ENCODE measurements around the gene KIAA0753. TPM values are rescaled to one million over a fixed set of nuclear protein-coding genes. Genes with fewer than 3 reads are reported as not detected.
"Not testable (repeated sequence)": the region's sequence is repeated elsewhere in the genome, so short reads cannot be mapped to it uniquely, and the experiment has no call there.

KIAA0753 gene
- total RNA-seq, 1 experiment from 2014 or later = 25.9 TPM

- Mint-ChIP-seq H3K9me3 (ENCODE audit: low read depth, unreplicated experiment) (no peaks in the 10 kb centered on the region), H3K27ac (ENCODE audit: unreplicated experiment) (no peak overlapping the region), H3K4me1 (ENCODE audit: low read depth, unreplicated experiment) (peaks cover 20% of the 10 kb centered on the region), H3K4me3 (ENCODE audit: low read depth, unreplicated experiment) (no peak overlapping the region), H3K36me3 (ENCODE audit: insufficient read depth, unreplicated experiment) (peaks cover 11% of the 10 kb centered on the region), H3K27me3 (ENCODE audit: unreplicated experiment) (no peaks in the 10 kb centered on the region)
- intact Hi-C loops (cut with micrococcal nuclease; ENCODE audit: unreplicated experiment) = loop anchor here (10.0 kb wide), 1 partner anchor 122 kb away; no protein-coding TSS in a partner anchor
- DNase-seq = no peak
- CTCF ChIA-PET = no interaction called here
- TF ChIP-seq, protein P1, sequence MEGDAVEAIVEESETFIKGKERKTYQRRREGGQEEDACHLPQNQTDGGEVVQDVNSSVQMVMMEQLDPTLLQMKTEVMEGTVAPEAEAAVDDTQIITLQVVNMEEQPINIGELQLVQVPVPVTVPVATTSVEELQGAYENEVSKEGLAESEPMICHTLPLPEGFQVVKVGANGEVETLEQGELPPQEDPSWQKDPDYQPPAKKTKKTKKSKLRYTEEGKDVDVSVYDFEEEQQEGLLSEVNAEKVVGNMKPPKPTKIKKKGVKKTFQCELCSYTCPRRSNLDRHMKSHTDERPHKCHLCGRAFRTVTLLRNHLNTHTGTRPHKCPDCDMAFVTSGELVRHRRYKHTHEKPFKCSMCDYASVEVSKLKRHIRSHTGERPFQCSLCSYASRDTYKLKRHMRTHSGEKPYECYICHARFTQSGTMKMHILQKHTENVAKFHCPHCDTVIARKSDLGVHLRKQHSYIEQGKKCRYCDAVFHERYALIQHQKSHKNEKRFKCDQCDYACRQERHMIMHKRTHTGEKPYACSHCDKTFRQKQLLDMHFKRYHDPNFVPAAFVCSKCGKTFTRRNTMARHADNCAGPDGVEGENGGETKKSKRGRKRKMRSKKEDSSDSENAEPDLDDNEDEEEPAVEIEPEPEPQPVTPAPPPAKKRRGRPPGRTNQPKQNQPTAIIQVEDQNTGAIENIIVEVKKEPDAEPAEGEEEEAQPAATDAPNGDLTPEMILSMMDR (IDR thresholded peaks at IDR 0.05; ENCODE audit: unreplicated experiment) = no peak
- BruUV-seq (replicated peaks) = no TSS peak
These were observed 44.0 kb downstream of the KIAA0753 start for GRCh38 chr17:6596511-6596910.

- no TSS peak for BruUV-seq (replicated peaks)
- intact Hi-C loops (cut with micrococcal nuclease; ENCODE audit: unreplicated experiment) = loop anchor here (10.0 kb wide), 1 partner anchor 121 kb away; no protein-coding TSS in a partner anchor
- TF ChIP-seq, protein P1 (IDR thresholded peaks at IDR 0.05; ENCODE audit: unreplicated experiment) = no peak
- H3K9me3 Mint-ChIP-seq (ENCODE audit: low read depth, unreplicated experiment) = no peaks in the 10 kb centered on the region
- DNase-seq = no peak
- no peak overlapping the region for H3K27ac Mint-ChIP-seq (ENCODE audit: unreplicated experiment)
- H3K27me3 Mint-ChIP-seq (ENCODE audit: unreplicated experiment) = no peaks in the 10 kb centered on the region
- H3K4me3 Mint-ChIP-seq (ENCODE audit: low read depth, unreplicated experiment) = no peak overlapping the region
- H3K36me3 Mint-ChIP-seq (ENCODE audit: insufficient read depth, unreplicated experiment) = peaks cover 12% of the 10 kb centered on the region
- H3K4me1 Mint-ChIP-seq (ENCODE audit: low read depth, unreplicated experiment) = peaks cover 24% of the 10 kb centered on the region
- CTCF ChIA-PET = interaction anchor here (0.6 kb wide), 1 partner anchor 125 kb away, joined by 6 read pairs; no protein-coding TSS in a partner anchor
These were observed 44.4 kb downstream of the KIAA0753 start for GRCh38 chr17:6596081-6596480.

- H3K9me3 Mint-ChIP-seq (ENCODE audit: low read depth, unreplicated experiment); BruUV-seq (replicated peaks): not testable (repeated sequence)
- peaks cover 21% of the 10 kb centered on the region for H3K36me3 Mint-ChIP-seq (ENCODE audit: insufficient read depth, unreplicated experiment)
These were observed 47.1 kb downstream of the KIAA0753 start for GRCh38 chr17:6593371-6593770.

DNA sequence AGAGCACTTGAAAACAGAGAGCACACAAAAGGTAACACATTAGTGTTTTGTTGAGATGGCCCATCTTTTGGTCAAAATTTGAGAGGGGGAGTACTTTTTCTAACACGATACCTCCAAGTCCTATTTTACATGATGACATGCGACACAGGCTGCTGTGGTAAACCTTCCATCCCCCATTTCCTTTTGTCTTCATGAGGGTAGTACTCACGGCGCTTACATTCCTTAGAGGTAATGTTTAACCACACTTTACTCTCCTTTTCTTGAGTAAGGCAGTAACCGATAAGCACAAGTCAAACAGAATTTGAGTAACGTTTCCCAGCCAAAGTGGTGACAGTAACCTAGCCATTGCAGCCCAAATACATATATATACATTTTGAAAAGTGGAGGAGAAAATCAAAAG lies 48.3 kb downstream of the KIAA0753 start:
- TF ChIP-seq, protein P1 (IDR thresholded peaks at IDR 0.05; ENCODE audit: unreplicated experiment) = no peak
- BruUV-seq (replicated peaks) = no TSS peak
- Mint-ChIP-seq H3K4me3 (ENCODE audit: low read depth, unreplicated experiment) (peak overlapping the region; percentile 49), H3K36me3 (ENCODE audit: insufficient read depth, unreplicated experiment) (peaks cover 25% of the 10 kb centered on the region), H3K9me3 (ENCODE audit: low read depth, unreplicated experiment) (no peaks in the 10 kb centered on the region), H3K27ac (ENCODE audit: unreplicated experiment) (peak overlapping the region; percentile 94), H3K27me3 (ENCODE audit: unreplicated experiment) (no peaks in the 10 kb centered on the region), H3K4me1 (ENCODE audit: low read depth, unreplicated experiment) (peaks cover 24% of the 10 kb centered on the region)
- CTCF ChIA-PET = interaction anchor here (1.0 kb wide), 1 partner anchor 119 kb away, joined by 3 read pairs; no protein-coding TSS in a partner anchor
- intact Hi-C loops (cut with micrococcal nuclease; ENCODE audit: unreplicated experiment) = loop anchor here (5.0 to 10.0 kb wide), 2 partner anchors 35 to 117 kb away; partner anchors contain the start of gene PITPNM3
- peak; percentile 11 for DNase-seq

More at GRCh38 chr17:6593371-6593770, 47.1 kb downstream of the KIAA0753 start:
- CTCF ChIA-PET; H3K27me3 Mint-ChIP-seq (ENCODE audit: unreplicated experiment); H3K27ac Mint-ChIP-seq (ENCODE audit: unreplicated experiment); DNase-seq; H3K4me3 Mint-ChIP-seq (ENCODE audit: low read depth, unreplicated experiment): not testable (repeated sequence)
- peaks cover 24% of the 10 kb centered on the region for H3K4me1 Mint-ChIP-seq (ENCODE audit: low read depth, unreplicated experiment)
- intact Hi-C loops (cut with micrococcal nuclease; ENCODE audit: unreplicated experiment) = loop anchor here (5.0 to 10.0 kb wide), 2 partner anchors 36 to 119 kb away; partner anchors contain the start of gene PITPNM3

- no TSS peak for BruUV-seq (replicated peaks)
- Mint-ChIP-seq H3K4me1 (ENCODE audit: low read depth, unreplicated experiment) (peaks cover 24% of the 10 kb centered on the region), H3K36me3 (ENCODE audit: insufficient read depth, unreplicated experiment) (peaks cover 25% of the 10 kb centered on the region), H3K4me3 (ENCODE audit: low read depth, unreplicated experiment) (peak overlapping the region; percentile 49), H3K9me3 (ENCODE audit: low read depth, unreplicated experiment) (no peaks in the 10 kb centered on the region), H3K27me3 (ENCODE audit: unreplicated experiment) (no peaks in the 10 kb centered on the region), H3K27ac (ENCODE audit: unreplicated experiment) (peak overlapping the region; percentile 94)
- DNase-seq = peak; percentile 32
- CTCF ChIA-PET = interaction anchor here (0.5 kb wide), 1 partner anchor 1106 kb away, joined by 6 read pairs; the partner anchor contains the start of genes DERL2 and MIS12
- intact Hi-C loops (cut with micrococcal nuclease; ENCODE audit: unreplicated experiment) = loop anchor here (5.0 to 10.0 kb wide), 2 partner anchors 34 to 117 kb away; partner anchors contain the start of gene PITPNM3
- TF ChIP-seq, protein P1 (IDR thresholded peaks at IDR 0.05; ENCODE audit: unreplicated experiment) = no peak
These were observed 48.8 kb downstream of the KIAA0753 start for GRCh38 chr17:6591599-6592158.

Data from Calu3 (cell line).